CD4-positive, alpha-beta T cell treated with Interleukin-6 at 100 ng/mL for 8 hours (primary cell): ENCODE data around the gene TACR1.

Experiments used
- DNase-seq: peaks from one replicate; pipeline ENCODE4 v3.0.0-alpha.2; 2020; ENCODE audit warnings: mixed read lengths, low spot score

TACR1 gene

GRCh38 chr2:75018162-75018561 lies 181.2 kb downstream of the TACR1 start:
- no peak for DNase-seq

- DNase-seq: no peak
Measured at GRCh38 chr2:75012080-75012479, 187.2 kb downstream of the TACR1 start.

DNA sequence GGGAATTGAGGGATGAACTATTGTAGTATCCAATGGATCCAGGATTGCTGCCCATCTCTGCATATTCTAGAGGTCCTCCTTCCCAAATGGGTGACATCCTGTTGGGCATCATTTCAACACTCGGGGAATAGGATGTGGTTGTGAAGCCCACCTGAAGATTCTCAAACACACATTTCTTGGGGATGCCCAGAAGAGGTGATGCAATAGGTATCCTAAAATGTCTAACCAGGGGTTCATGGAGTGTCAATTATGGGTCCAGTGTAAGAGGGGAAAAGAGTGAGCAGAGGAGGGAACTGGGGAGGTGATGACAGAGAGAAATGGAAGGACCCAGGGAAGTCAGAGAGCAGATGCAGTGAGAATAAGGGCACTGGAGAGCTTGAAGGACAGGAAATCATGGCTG lies 188.7 kb downstream of the TACR1 start:
- DNase-seq: no peak

GRCh38 chr2:75007819-75008218 lies 191.5 kb downstream of the TACR1 start:
- DNase-seq: no peak

DNA sequence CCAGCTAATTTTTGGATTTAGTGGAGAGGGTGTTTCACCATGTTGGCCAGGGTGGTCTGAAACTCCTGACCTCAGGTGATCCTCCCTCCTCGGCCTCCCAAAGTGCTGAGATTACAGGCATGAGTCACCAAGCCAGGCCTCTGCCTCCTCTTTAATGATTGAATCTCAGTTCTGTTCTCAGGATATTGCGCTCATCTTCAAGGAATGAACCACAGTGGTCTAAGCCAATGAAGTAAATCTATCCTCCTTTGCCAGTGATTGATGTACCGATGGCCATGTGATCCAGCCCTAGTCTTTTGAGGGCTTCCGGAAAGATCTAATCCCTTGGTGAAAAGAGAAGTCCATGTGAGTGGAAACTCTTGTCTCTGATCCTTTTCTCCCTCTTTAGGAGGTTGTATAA lies 192.3 kb downstream of the TACR1 start:
- no peak for DNase-seq

DNA sequence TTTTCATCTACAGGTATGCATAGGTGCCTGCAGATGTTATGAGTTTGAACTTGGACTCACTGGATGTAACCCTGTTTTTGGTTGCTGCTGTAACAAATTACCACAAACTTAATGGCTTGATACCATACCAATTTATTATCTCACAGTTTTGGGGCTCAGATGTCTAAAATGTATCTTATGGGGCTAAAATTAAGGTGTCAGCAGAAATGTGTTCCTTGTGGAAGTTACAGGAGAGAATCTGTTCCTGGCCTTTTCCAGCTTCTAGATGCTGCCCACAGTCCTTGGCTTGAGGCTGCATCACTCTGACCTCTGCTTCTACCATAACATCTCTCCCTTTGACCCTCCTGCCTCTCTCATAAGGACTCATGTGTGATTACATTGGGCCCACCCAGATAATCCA lies 193.3 kb downstream of the TACR1 start:
- no peak for DNase-seq

DNA sequence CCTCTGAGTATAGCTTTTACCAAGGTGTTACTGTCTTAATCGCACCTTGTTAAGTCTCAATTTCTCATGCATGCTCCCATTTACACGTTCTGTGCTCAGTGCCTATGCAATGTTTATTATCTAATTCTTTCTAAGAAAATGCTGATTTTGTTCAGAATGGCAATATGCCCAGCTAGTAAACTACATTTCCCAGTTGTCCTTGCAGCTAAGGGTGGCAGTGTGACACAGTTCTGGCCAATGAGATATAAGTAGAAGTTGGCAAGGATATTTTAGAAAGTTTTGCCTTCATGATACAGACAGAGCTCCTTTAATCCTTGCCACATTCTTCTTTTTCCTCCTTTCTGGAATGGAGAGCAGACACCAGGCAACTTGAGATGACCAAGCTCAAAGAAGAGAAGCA lies 195.5 kb downstream of the TACR1 start:
- no peak for DNase-seq

DNA sequence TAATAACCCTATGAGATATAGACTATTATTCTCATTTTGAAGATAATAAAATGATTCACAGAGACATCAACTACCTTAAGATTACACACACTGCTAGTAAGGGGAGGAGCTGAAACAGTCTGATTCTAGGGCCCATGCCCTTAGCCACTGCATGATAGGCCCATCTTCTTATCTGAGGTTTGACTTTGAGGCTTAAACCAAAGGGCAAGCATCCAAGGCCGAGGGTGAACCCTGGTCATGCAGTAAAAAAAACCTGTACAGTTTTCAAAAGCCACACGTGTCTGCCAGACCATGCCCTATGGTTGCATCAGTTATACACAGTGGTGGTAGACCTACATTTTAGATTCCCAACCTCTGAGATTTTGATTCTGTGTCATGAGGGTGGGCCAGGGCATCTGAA lies 196.0 kb downstream of the TACR1 start:
- no peak for DNase-seq

- DNase-seq: no peak
Measured at GRCh38 chr2:75002007-75002406, 197.3 kb downstream of the TACR1 start.

DNA sequence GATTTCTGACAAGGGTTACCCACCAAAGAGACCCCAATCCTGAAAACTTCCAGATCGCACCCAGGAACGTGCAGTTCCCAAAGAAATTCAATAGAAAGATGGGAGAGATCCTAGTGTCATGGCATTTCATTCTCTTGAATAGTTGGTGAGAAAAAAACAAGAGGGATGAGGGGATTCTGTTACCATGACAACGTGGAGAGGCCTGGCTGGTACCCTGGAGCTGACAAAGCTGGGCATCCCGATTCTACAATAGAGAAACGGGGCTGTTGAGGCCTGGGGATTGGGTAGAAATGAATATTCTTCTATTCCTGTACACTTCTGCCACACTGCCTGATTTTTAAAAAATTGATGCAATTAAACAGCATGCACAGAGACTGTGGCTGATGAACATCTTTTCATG lies 199.9 kb downstream of the TACR1 start:
- DNase-seq: no peak
